GM21529 (cell line): Measurements from ENCODE around the gene FCGR3B.
"Not testable (repeated sequence)": the region's sequence is repeated elsewhere in the genome, so short reads cannot be mapped to it uniquely, and the experiment has no call there.

Experiments
- ATAC-seq: cut with Tn5 transposase; IDR thresholded peaks from one replicate; pipeline ENCODE4 v1.9.1; 2021; ENCODE audit not compliant: unreplicated experiment

FCGR3B gene

GRCh38 chr1:161631076-161631475, at the start of gene FCGR3B:
Gene FCGR3B, minus strand, starts transcription at chr1:161631176. Its CDS starts 82 bp downstream, at chr1:161631094.
- ATAC-seq = no peak

GRCh38 chr1:161678500-161678899, 47.5 kb upstream of the FCGR3B start:
- ATAC-seq = no peak

- no peak for ATAC-seq
Observed at GRCh38 chr1:161676958-161677689, 46.1 kb upstream of the FCGR3B start.

DNA sequence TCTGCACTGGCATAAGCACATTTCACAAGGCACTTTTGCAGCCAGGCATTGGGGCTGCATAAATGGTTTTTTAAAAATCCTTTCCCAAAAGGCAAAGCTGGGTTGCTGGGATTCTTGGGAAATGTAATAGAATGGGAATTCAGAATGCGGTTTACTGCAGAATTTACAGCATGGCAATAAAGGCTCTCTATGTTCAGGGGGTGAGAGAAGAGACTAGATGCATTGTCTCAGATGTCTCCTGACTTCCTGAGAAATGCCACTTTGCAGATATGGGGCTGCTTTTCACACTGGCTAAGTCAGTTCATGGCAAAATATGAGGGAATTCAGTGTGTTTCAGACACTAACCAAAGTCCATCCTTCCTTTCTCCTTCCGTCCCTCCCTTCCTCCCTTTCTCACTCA, 45.5 kb upstream of the FCGR3B start:
- no peak for ATAC-seq

DNA sequence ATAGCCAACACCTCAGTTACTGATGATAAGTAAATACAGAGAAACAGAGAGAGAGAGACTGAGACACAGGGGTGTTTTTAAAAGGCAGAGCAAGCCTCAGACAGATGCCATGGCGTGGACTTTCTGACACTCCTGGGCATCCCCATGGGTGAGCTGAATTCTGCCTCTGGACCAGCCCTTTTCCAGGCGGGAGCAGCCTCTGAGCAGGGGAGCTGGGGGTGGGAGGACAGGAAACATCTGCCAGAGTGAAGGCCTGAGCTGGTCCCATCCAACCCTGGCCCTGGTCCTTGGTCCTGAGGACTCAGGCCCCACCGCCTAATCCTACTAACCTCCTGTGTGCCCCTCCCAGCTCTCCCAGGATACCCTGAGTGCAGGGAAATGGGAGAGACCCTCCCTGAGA, 43.9 kb upstream of the FCGR3B start:
- not testable (repeated sequence) for ATAC-seq

GRCh38 chr1:161674447-161674846, 43.5 kb upstream of the FCGR3B start:
- ATAC-seq = not testable (repeated sequence)

DNA sequence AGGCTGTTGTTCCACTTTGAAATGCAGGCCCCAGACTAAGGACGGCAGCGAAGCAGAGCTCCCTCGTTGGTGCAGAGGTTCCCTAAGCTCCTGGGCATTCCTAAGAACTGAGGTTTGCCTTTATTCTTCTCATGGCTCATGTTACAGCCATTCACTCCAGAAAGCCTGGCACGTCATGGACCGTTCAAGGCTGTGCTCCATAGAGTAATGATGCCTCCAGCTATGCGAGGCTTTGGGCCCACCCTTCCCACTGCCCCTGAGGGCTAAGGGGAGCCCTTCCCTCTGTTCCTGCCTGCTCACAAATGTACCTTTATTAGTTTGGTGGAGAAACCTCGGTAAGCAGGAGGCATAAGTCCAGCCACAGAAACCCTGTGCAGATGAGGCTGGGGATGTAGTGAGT, 42.5 kb upstream of the FCGR3B start:
- ATAC-seq = not testable (repeated sequence)

- ATAC-seq = not testable (repeated sequence)
Observed at GRCh38 chr1:161671045-161672020, 40.4 kb upstream of the FCGR3B start.

- ATAC-seq = not testable (repeated sequence)
Observed at GRCh38 chr1:161664689-161665088, 33.7 kb upstream of the FCGR3B start.

- peak; percentile 20 for ATAC-seq
Observed at GRCh38 chr1:161663569-161663968, 32.6 kb upstream of the FCGR3B start.

DNA sequence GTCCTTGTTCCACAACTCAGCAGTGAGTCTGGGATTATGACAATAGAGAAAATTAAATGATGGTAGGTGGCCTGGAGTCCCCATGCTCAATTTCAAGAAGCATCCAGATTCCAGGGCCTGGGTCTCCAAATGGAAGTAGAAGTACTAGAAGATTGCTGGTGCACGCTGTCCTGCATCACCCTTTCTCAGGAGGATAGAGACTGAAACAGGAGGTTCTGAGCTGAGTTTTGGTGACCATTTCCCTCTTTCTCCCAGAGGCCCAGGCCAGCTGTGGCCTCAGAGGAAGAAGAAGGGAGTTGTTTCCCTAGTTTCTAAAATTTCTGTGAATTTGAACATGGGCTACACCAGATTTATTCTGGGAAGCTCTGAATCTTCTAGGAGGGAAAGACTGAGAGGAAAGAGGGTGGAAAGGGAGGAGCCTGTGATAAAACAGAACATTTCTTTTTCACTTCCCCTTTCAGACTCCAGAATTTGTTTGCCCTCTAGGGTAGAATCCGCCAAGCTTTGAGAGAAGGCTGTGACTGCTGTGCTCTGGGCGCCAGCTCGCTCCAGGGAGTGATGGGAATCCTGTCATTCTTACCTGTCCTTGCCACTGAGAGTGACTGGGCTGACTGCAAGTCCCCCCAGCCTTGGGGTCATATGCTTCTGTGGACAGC, 31.8 kb upstream of the FCGR3B start, which contains the start of gene FCGR2B:
Gene FCGR2B, plus strand, starts transcription at position 460 of the 656 bp plus-strand sequence. Its CDS starts 99 bp downstream, at position 559.
- peak; percentile 74 for ATAC-seq

DNA sequence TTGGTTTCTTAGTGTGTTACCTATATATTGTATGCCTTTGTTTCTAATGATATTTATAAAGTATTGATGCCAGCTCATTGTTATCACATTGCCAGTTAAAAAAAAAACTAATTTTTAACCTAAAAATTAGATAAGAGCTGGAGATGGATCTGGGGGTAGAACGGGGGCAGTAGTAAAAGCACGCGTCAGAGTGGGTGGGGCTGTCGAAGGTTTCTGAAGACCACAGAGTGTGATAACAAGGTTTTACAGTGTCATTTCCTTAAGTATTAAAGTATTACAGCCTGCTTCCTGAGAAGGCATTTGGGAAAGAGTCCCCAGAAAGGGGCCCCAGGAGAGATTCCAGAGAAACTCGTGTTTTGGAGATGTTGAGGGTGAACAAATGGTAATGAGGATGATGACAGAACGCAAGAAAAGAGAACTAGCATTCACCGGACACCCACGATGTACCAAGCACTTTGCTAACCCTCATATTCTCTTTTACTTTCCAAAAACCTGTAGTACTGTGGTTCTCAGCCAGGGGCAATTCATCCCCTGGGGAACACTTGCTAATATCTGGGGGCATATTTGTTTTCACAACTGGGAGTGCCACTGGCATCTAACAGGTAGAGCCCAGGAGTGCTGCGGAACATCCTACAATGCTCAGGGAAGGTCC, 30.8 kb upstream of the FCGR3B start:
- not testable (repeated sequence) for ATAC-seq

- ATAC-seq = not testable (repeated sequence)
Observed at GRCh38 chr1:161658524-161658923, 27.5 kb upstream of the FCGR3B start.

- ATAC-seq = not testable (repeated sequence)
Observed at GRCh38 chr1:161653971-161654370, 23.0 kb upstream of the FCGR3B start.

- not testable (repeated sequence) for ATAC-seq
Observed at GRCh38 chr1:161653541-161653940, 22.6 kb upstream of the FCGR3B start.

- ATAC-seq = not testable (repeated sequence)
Observed at GRCh38 chr1:161647507-161648360, 16.8 kb upstream of the FCGR3B start.

GRCh38 chr1:161644855-161645254, 13.9 kb upstream of the FCGR3B start:
- not testable (repeated sequence) for ATAC-seq

- not testable (repeated sequence) for ATAC-seq
Observed at GRCh38 chr1:161643481-161644208, 12.7 kb upstream of the FCGR3B start.

- ATAC-seq = not testable (repeated sequence)
Observed at GRCh38 chr1:161642697-161643096, 11.7 kb upstream of the FCGR3B start.
